HG02973 (cell line): Measurements from ENCODE around the gene KRT86.

Experiments used
- ATAC-seq: cut with Tn5 transposase; IDR thresholded peaks from one replicate; pipeline ENCODE4 v1.9.1; 2021; ENCODE audit warnings: moderate library complexity; ENCODE audit not compliant: unreplicated experiment

The KRT86 gene

DNA sequence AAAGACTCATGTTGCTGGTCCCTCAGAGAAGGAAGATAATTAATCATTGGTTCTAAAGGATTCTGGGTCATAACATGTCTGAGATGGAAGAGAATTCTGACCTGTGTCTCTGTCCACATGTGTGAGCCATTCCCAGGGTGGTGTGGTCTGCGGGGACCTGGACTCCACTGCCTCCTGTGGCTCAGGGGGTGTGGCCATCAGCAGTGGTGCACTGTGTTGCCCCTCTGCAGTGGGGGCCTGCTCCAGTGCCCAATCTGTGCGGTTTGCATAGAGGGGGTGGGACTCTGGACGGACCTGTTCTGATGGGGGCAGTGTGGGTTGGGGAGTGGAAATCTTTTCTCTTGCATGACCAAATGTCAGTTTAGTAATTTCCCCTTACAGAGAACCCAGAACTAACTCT, 79.3 kb downstream of the KRT86 start:
- ATAC-seq = no peak

- no peak for ATAC-seq
These were observed 79.8 kb downstream of the KRT86 start for GRCh38 chr12:52354200-52354599.

- ATAC-seq = no peak
These were observed 80.7 kb downstream of the KRT86 start for GRCh38 chr12:52355176-52355575.

DNA sequence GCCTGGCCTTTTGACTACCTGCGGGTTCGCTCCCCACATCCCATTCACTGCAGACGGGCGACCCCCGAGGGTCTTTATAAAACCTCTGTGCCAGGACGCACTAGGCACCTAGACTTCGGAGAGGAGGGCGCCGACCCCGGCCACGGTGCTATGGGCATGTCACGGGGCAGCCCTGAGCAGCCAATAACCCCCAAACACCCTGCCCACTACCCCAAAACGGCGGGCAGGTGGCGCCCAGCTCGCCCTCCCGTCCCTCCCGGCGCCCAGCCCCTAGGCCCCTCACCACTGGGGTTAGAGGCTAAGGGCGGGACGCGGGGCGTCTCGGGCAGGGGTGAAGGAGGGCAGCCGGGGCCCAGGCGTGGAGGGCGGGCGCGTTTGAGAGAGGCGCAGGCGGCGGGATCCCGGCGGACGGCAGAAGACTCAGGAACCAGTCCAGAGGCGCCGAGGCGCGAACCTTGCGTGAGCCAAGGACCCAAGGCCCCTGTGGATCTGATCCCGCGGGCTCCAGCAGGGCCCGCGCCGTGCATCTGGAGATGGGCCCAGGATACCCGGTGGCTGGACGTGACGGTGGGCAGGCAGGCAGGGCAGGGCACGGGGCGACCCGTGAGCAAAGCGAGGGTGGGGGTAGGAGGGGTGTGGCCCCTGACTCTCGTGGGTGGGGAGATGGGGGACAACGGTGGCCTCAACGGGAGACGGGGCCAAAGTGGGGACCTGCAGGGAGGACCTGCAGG, 81.8 kb downstream of the KRT86 start:
- ATAC-seq = no peak

DNA sequence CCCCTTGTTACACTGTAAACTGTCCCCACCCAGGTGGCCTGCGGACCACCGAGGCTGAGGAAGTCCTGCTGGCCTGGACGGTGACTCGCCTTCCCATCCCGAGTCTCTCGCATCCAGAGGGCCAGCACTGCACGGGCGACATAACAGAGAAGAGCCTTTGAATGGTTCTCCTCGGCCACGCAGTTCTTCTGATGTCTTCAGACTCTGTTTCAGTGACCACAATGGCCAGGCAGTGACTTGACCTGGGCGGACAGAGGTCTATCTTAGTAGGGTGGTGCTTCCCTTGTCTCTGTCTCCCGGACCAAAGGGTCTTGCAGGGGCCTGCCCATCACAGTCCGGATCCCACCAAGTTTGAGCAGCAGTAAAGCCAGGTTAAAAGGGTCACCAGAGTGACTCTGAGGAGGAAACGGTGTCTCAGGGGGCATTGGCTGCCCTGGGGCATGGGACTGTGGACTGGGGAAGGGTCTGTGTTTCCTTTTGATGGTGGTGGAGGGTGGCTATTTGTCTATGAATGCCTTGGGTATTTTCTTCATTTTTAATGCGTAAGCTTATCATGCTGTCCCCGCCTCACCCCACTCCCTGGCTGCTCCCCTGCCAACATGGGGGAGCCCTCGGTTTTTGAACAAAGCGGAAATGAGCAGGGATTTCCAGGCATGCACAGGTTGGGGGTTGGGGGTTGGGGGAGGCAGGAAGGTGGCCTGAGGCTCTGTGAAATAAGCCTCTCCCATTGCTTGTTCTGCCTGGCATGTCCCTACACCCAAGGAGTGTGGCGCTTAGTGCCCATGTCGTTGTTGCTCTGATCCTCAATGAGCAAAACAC, 82.5 kb downstream of the KRT86 start:
- ATAC-seq = no peak
